ENCODE data around the gene ZNF654. TPM values are rescaled to one million over a fixed set of nuclear protein-coding genes. Genes with fewer than 3 reads are reported as not detected.

The ZNF654 gene
- polyA plus RNA-seq, 1 experiment = 6.7 TPM

DNA sequence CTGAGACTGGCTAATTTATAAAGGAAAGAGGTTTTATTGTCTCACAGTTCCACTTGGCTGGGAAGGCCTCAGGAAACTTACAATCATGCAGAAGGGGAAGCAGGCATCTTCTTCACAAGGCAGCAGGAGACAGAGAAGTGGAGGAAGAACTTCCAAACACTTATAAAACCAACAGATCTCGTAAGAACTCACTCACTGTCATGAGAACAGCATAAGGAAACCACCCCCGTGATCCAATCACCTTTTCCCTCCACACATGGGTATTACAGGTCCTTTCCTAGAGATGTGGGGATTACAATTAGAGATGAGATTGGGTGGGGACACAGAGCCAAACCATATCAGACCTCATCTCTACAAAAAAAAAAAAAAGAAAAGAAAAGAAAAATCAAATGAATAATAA is 26.0 kb upstream of the ZNF654 start:
- no peak for DNase-seq (ENCODE audit: low read depth, low spot score)
- H3K27ac ChIP-seq (ENCODE audit: low read depth, low read length) = no peak overlapping the region
- CTCF ChIA-PET = interaction anchor here (1.0 to 1.5 kb wide), 2 partner anchors 30 to 80 kb away, joined by 4 to 9 read pairs; no protein-coding TSS in a partner anchor
- no peaks in the 10 kb centered on the region for H3K9me3 ChIP-seq (ENCODE audit: control insufficient read depth, insufficient read depth, low read length)
- TF ChIP-seq, protein P1, sequence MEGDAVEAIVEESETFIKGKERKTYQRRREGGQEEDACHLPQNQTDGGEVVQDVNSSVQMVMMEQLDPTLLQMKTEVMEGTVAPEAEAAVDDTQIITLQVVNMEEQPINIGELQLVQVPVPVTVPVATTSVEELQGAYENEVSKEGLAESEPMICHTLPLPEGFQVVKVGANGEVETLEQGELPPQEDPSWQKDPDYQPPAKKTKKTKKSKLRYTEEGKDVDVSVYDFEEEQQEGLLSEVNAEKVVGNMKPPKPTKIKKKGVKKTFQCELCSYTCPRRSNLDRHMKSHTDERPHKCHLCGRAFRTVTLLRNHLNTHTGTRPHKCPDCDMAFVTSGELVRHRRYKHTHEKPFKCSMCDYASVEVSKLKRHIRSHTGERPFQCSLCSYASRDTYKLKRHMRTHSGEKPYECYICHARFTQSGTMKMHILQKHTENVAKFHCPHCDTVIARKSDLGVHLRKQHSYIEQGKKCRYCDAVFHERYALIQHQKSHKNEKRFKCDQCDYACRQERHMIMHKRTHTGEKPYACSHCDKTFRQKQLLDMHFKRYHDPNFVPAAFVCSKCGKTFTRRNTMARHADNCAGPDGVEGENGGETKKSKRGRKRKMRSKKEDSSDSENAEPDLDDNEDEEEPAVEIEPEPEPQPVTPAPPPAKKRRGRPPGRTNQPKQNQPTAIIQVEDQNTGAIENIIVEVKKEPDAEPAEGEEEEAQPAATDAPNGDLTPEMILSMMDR (IDR thresholded peaks at IDR 0.05; ENCODE audit: low read depth, low read length) = no peak
- H3K4me3 ChIP-seq (ENCODE audit: low read depth, low read length) = no peak overlapping the region
- H3K27me3 ChIP-seq (ENCODE audit: control insufficient read depth, insufficient read depth, low read length) = no peaks in the 10 kb centered on the region
- POLR2A ChIA-PET = no interaction called here

DNA sequence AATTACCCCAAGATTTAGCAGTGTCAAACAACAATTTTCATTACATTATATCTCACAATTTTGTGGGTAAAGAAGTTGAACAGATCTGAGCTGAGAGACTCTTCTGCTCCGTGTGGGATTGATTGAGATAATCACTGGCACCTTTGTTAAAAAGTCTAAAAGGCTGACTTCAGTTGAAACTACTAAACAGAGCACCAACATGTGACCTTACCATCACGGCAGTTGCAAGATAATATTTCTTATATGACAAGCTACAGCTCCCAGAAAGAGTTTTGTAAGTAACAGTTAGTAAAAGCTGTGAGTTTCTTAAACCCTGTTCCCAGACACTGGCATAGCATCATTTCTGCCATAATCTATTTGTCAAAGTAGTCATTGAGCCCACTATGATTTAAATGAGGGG is 25.2 kb upstream of the ZNF654 start:
- TF ChIP-seq, protein P1 (IDR thresholded peaks at IDR 0.05; ENCODE audit: low read depth, low read length) = no peak
- ChIA-PET POLR2A (no interaction called here), CTCF (interaction anchor here (1.1 kb wide), 1 partner anchor 79 kb away, joined by 3 read pairs; no protein-coding TSS in a partner anchor)
- no peaks in the 10 kb centered on the region for H3K9me3 ChIP-seq (ENCODE audit: control insufficient read depth, insufficient read depth, low read length)
- no peak overlapping the region for H3K4me3 ChIP-seq (ENCODE audit: low read depth, low read length)
- DNase-seq (ENCODE audit: low read depth, low spot score) = no peak
- no peak overlapping the region for H3K27ac ChIP-seq (ENCODE audit: low read depth, low read length)
- H3K27me3 ChIP-seq (ENCODE audit: control insufficient read depth, insufficient read depth, low read length) = no peaks in the 10 kb centered on the region

DNA sequence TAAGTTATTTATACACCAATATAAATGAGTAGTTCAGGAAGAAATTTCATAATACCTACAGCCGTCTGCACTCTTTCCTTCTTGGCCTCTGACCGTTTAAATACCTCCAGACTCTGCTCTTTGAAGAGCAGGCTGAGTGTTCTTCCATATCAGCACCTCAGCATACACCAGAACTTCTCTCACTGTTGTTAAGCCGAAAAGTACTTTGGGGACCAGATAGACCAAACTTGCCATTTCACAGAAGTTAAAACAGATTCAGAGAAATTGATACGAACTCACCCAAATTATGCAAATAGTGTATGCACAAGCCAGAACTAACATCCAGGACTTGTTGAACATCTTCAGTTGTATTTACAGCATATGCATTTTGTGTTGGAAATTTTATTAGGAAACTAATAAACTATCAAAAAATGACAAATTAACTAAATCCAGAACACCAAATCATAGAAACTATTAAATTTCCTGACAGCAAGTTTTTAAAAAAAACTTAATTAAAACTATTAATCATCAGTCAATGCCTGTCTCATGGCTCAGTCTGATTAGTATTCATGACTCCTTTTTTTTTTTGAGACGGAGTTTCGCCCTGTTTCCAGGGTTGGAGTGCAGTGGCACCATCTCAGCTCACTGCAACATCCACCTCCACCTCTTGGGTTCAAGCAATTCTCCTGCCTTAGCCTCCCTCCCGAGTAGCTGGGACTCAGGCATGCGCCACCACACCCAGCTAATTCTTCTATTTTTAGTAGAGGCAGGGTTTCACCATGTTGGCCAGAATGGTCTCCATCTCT is 24.4 kb upstream of the ZNF654 start:
- ChIA-PET POLR2A (no interaction called here), CTCF (interaction anchor here (1.1 kb wide), 1 partner anchor 78 kb away, joined by 3 read pairs; no protein-coding TSS in a partner anchor)
- Histone ChIP-seq H3K4me3 (ENCODE audit: low read depth, low read length) (no peak overlapping the region), H3K27ac (ENCODE audit: low read depth, low read length) (no peak overlapping the region), H3K27me3 (ENCODE audit: control insufficient read depth, insufficient read depth, low read length) (no peaks in the 10 kb centered on the region), H3K9me3 (ENCODE audit: control insufficient read depth, insufficient read depth, low read length) (no peaks in the 10 kb centered on the region)
- no peak for DNase-seq (ENCODE audit: low read depth, low spot score)
- TF ChIP-seq, protein P1 (IDR thresholded peaks at IDR 0.05; ENCODE audit: low read depth, low read length) = no peak

DNA sequence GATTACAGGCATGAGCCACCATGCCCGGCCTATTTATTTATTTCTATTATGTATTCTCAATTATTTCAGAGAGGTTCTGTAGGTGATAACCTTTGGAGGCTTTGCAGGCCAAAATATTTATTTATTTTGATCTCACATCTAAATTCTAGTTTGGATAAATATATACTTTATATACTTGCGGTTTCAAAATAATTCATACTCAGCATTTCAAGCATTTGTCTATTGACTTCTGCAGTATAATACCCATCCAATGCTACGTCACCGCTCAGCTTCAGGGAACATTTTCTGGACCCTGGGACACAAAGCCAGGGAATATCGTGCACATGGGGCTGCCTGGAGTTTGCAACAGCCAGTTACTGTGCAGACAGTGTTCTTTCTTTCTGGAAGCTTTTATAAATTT is 22.8 kb upstream of the ZNF654 start:
- no peaks in the 10 kb centered on the region for H3K27me3 ChIP-seq (ENCODE audit: control insufficient read depth, insufficient read depth, low read length)
- no peak for DNase-seq (ENCODE audit: low read depth, low spot score)
- H3K4me3 ChIP-seq (ENCODE audit: low read depth, low read length) = no peak overlapping the region
- TF ChIP-seq, protein P1 (IDR thresholded peaks at IDR 0.05; ENCODE audit: low read depth, low read length) = no peak
- POLR2A ChIA-PET = no interaction called here
- CTCF ChIA-PET = interaction anchor here (1.0 kb wide), 1 partner anchor 77 kb away, joined by 4 read pairs; no protein-coding TSS in a partner anchor
- H3K27ac ChIP-seq (ENCODE audit: low read depth, low read length) = no peak overlapping the region
- H3K9me3 ChIP-seq (ENCODE audit: control insufficient read depth, insufficient read depth, low read length) = no peaks in the 10 kb centered on the region

DNA sequence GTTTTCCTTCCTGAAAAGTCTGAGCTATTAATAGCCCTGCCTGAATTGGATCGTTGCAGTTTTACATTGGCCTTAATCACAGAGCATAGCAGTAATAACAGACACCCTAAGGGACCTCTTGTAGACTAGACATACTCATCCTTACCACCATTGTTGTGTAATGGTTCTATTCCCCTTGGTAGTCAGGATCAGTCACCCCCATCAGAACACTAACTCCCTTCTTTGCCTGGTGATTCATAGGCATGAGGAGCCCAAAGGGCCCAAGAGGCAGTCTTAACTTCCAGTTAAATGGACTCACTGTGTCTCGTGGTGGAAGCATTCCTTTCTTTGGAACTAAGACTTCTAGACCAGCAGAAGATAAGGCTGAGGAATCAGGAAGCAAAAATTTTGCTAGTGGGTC is 20.5 kb upstream of the ZNF654 start:
- Histone ChIP-seq H3K27me3 (ENCODE audit: control insufficient read depth, insufficient read depth, low read length) (no peaks in the 10 kb centered on the region), H3K4me3 (ENCODE audit: low read depth, low read length) (no peak overlapping the region), H3K27ac (ENCODE audit: low read depth, low read length) (no peak overlapping the region), H3K9me3 (ENCODE audit: control insufficient read depth, insufficient read depth, low read length) (no peaks in the 10 kb centered on the region)
- TF ChIP-seq, protein P1 (IDR thresholded peaks at IDR 0.05; ENCODE audit: low read depth, low read length) = no peak
- POLR2A ChIA-PET = no interaction called here
- no peak for DNase-seq (ENCODE audit: low read depth, low spot score)
- CTCF ChIA-PET = no interaction called here

Data from AG04450 (cell line).